ENCODE data around the gene CCNQ. TPM values are rescaled to one million over a fixed set of nuclear protein-coding genes. Genes with fewer than 3 reads are reported as not detected.

Gene CCNQ
- total and polyA plus RNA-seq, 10 of the 15 experiments (the other 5 are each of a cell fraction or from before 2014, with no cell fraction given) = 0.45 to 36.2 (median 18.2) TPM

DNA sequence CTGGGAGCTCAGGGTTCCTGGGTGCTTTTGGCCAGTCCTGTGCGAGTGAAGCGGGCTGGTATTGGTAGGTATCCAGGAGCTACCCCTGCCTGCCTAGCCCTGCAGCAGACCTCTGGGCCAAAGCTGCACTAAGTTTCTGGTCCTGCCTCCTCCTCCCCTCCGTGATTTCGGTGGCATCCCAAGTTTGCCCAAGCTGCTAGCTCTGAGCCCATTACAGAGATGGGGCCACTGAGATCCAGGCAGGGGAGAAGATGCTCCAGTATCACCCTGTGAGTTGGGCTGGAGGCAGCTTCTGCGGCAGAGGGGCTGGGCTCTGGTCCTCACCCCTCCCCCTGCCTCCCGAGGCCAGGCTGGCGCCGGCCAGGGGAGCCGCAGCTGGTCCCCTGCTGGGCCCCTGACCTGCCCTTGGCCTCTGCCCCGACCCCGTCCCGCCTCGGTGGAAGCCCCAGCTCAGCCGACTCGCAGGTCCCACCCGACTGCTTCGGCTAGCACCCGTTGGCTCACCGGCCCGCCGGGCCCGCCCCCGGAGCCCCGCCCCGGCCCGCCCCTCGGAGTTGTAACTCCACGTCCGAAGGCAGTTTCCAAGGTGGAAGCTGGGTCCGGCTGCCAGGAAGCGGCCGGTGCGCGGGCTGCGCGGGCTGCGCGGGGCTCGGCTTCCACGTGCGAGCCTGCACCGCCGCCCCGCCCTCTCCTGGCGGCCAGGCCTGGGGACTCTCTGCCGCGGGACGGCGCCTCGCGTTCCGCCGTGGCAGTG, 47.9 kb upstream of the CCNQ start, which contains the start of gene DUSP9:
DUSP9 (plus strand) TSS at position 584 of the 754 bp plus-strand sequence. CDS start 751 bp downstream, outside the sequence.
- no peaks in the 10 kb centered on the region for H3K4me1 ChIP-seq (ENCODE audit: control insufficient read depth, insufficient read depth, low read length)
- H3K9me3 ChIP-seq (replicated peaks; ENCODE audit: control insufficient read depth, insufficient read depth, low read length) = no peaks in the 10 kb centered on the region; the same call in 2 of the 3 replicates
- ChIA-PET CTCF (interaction anchor here (1.2 to 2.1 kb wide), 5 partner anchors 13 to 107 kb away, joined by 3 to 7 read pairs (median 4); no protein-coding TSS in a partner anchor), SMC1A (ENCODE audit: uncharacterized antibody, unreplicated experiment) (no interaction called here), POLR2A (no interaction called here), RAD21 (ENCODE audit: unreplicated experiment) (no interaction called here)
- H3K27me3 ChIP-seq (replicated peaks in 1 of 2; ENCODE audit: control insufficient read depth in 2 of 2, insufficient read depth in 2 of 2, low read length in 1 of 2) = peaks cover 0 to 2% of the 10 kb centered on the region in 2 experiments; a peak in 2 of 4 replicates
- H3K27ac ChIP-seq (ENCODE audit: control insufficient read depth, insufficient read depth) = no peak within 1 kb of the TSS
- H2AFZ ChIP-seq (ENCODE audit: control insufficient read depth, low read depth, low read length) = no peak within 1 kb of the TSS
- ATAC-seq = no peak
- FAIRE-seq = no peak
- no TSS peak for BruUV-seq (replicated peaks)
- DNase-seq (ENCODE audit: low read depth, low spot score) = no peak
- no peak within 1 kb of the TSS for H3K9ac ChIP-seq (ENCODE audit: control insufficient read depth, insufficient read depth, low read length)
- H3K4me3 ChIP-seq = no peak within 1 kb of the TSS
- H3K79me2 ChIP-seq (ENCODE audit: control insufficient read depth, insufficient read depth, low read length) = no peaks in the 10 kb centered on the region
- intact Hi-C loops (cut with micrococcal nuclease; ENCODE audit: unreplicated experiment) (no loop called here), in situ Hi-C loops (cut with MboI) (no loop called here)
- WGBS (ENCODE audit: insufficient coverage, insufficient replicate concordance, low lambda C conversion rate, missing lambda C conversion rate) = 53% methylated on average over 33 of the region's 53 CpGs
- H4K20me1 ChIP-seq (ENCODE audit: control insufficient read depth, insufficient read depth) = no peaks in the 10 kb centered on the region
- no peaks in the 10 kb centered on the region for H3K36me3 ChIP-seq (ENCODE audit: control insufficient read depth in 2 of 2, insufficient read depth in 2 of 2, low read length in 1 of 2)
- no peak within 1 kb of the TSS for H3K4me2 ChIP-seq (ENCODE audit: control insufficient read depth, insufficient read depth)
- no peak for TF ChIP-seq BHLHE40 (IDR thresholded peaks at IDR 0.05; ENCODE audit: borderline replicate concordance in 1 of 2, low read depth in 2 of 2, low read length in 1 of 2)
- TF ChIP-seq NRF1 (conservative IDR thresholded peaks at IDR 0.05; ENCODE audit: low read depth, low read length) = no peak
- TF ChIP-seq, protein P1, sequence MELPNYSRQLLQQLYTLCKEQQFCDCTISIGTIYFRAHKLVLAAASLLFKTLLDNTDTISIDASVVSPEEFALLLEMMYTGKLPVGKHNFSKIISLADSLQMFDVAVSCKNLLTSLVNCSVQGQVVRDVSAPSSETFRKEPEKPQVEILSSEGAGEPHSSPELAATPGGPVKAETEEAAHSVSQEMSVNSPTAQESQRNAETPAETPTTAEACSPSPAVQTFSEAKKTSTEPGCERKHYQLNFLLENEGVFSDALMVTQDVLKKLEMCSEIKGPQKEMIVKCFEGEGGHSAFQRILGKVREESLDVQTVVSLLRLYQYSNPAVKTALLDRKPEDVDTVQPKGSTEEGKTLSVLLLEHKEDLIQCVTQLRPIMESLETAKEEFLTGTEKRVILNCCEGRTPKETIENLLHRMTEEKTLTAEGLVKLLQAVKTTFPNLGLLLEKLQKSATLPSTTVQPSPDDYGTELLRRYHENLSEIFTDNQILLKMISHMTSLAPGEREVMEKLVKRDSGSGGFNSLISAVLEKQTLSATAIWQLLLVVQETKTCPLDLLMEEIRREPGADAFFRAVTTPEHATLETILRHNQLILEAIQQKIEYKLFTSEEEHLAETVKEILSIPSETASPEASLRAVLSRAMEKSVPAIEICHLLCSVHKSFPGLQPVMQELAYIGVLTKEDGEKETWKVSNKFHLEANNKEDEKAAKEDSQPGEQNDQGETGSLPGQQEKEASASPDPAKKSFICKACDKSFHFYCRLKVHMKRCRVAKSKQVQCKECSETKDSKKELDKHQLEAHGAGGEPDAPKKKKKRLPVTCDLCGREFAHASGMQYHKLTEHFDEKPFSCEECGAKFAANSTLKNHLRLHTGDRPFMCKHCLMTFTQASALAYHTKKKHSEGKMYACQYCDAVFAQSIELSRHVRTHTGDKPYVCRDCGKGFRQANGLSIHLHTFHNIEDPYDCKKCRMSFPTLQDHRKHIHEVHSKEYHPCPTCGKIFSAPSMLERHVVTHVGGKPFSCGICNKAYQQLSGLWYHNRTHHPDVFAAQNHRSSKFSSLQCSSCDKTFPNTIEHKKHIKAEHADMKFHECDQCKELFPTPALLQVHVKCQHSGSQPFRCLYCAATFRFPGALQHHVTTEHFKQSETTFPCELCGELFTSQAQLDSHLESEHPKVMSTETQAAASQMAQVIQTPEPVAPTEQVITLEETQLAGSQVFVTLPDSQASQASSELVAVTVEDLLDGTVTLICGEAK (IDR thresholded peaks at IDR 0.05; ENCODE audit: borderline replicate concordance) = no peak
- no peak for TF ChIP-seq ZNF24 (IDR thresholded peaks at IDR 0.05)
- TF ChIP-seq, protein P2, sequence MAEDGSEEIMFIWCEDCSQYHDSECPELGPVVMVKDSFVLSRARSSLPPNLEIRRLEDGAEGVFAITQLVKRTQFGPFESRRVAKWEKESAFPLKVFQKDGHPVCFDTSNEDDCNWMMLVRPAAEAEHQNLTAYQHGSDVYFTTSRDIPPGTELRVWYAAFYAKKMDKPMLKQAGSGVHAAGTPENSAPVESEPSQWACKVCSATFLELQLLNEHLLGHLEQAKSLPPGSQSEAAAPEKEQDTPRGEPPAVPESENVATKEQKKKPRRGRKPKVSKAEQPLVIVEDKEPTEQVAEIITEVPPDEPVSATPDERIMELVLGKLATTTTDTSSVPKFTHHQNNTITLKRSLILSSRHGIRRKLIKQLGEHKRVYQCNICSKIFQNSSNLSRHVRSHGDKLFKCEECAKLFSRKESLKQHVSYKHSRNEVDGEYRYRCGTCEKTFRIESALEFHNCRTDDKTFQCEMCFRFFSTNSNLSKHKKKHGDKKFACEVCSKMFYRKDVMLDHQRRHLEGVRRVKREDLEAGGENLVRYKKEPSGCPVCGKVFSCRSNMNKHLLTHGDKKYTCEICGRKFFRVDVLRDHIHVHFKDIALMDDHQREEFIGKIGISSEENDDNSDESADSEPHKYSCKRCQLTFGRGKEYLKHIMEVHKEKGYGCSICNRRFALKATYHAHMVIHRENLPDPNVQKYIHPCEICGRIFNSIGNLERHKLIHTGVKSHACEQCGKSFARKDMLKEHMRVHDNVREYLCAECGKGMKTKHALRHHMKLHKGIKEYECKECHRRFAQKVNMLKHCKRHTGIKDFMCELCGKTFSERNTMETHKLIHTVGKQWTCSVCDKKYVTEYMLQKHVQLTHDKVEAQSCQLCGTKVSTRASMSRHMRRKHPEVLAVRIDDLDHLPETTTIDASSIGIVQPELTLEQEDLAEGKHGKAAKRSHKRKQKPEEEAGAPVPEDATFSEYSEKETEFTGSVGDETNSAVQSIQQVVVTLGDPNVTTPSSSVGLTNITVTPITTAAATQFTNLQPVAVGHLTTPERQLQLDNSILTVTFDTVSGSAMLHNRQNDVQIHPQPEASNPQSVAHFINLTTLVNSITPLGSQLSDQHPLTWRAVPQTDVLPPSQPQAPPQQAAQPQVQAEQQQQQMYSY (CRISPR knock-in tag; IDR thresholded peaks at IDR 0.05) = no peak
- TF ChIP-seq NR2F1 (conservative IDR thresholded peaks at IDR 0.05) = no peak
- no peak for TF ChIP-seq CHD1 (IDR thresholded peaks at IDR 0.05; ENCODE audit: low read depth, low read length)
- no peak for TF ChIP-seq RAD21 (IDR thresholded peaks at IDR 0.05; ENCODE audit: insufficient read depth, low read depth, low read length)
- TF ChIP-seq ZNF274 (IDR thresholded peaks at IDR 0.05; ENCODE audit: insufficient read depth, insufficient read length) = no peak
- no peak for TF ChIP-seq NFYA (IDR thresholded peaks at IDR 0.05; ENCODE audit: borderline replicate concordance, low read depth, low read length)
- TF ChIP-seq, protein P3, sequence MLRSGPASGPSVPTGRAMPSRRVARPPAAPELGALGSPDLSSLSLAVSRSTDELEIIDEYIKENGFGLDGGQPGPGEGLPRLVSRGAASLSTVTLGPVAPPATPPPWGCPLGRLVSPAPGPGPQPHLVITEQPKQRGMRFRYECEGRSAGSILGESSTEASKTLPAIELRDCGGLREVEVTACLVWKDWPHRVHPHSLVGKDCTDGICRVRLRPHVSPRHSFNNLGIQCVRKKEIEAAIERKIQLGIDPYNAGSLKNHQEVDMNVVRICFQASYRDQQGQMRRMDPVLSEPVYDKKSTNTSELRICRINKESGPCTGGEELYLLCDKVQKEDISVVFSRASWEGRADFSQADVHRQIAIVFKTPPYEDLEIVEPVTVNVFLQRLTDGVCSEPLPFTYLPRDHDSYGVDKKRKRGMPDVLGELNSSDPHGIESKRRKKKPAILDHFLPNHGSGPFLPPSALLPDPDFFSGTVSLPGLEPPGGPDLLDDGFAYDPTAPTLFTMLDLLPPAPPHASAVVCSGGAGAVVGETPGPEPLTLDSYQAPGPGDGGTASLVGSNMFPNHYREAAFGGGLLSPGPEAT (IDR thresholded peaks at IDR 0.05; ENCODE audit: low read depth) = no peak
- TF ChIP-seq SRF (IDR thresholded peaks at IDR 0.05; ENCODE audit: low read depth in 2 of 2, low read length in 2 of 2) = no peak

Measured in GM12878 (cell line).